HG03342 (cell line): ENCODE results near the gene SMIM45.

Source experiments
- ATAC-seq: cut with Tn5 transposase; IDR thresholded peaks from one replicate; pipeline ENCODE4 v1.9.1; 2021; ENCODE audit warnings: mild to moderate bottlenecking, moderate library complexity; ENCODE audit not compliant: unreplicated experiment

SMIM45 gene

GRCh38 chr22:41966607-41967240 is 14.8 kb downstream of the SMIM45 start:
- no peak for ATAC-seq

GRCh38 chr22:41968601-41969000 is 16.7 kb downstream of the SMIM45 start:
- ATAC-seq, result no peak

- no peak for ATAC-seq
Measured at GRCh38 chr22:41969110-41969646, 17.2 kb downstream of the SMIM45 start, which contains the start of gene SEPTIN3. SEPTIN3 (plus strand) TSS chr22:41969443; CDS start chr22:41971493, 2,050 bp downstream.

DNA sequence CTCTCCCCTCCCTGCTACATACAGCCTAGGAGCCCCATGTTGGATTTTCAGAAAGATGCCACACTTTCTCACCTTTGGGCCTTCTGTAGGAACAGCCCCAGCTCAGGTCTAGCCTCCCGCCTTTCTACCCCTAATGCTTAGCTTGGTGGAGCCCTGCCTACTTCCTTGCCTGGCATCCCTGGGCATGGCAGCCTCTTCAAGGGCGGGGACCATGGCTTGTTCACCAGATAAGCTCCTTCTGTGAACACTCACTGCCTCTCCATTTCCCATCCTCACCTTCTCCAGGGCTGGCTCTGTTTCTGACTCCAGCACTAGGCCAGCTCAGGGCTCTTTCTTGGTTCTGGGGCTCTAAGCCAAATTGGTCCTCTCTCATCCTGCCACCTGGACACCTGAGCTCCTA is 18.7 kb downstream of the SMIM45 start:
- no peak for ATAC-seq

DNA sequence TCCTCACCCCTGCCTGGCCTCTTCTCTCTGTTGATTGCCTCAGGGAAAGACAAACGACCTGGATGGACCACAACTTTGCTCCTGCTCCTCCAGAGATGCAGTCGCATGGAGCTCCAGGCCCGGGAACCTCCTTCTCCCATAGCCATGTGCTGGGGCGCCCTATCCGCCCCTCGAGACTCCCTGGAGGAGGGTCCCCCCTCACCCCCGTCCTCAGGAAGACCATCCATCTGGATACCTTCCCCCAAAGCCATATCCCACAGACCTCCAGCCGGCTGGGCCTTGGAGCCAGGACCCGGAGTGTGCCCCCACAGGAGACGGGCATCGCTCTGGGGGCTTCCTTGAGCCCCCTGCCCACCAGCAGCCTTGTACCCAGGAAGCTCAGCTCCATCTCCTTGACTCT is 19.5 kb downstream of the SMIM45 start:
- ATAC-seq, result no peak

DNA sequence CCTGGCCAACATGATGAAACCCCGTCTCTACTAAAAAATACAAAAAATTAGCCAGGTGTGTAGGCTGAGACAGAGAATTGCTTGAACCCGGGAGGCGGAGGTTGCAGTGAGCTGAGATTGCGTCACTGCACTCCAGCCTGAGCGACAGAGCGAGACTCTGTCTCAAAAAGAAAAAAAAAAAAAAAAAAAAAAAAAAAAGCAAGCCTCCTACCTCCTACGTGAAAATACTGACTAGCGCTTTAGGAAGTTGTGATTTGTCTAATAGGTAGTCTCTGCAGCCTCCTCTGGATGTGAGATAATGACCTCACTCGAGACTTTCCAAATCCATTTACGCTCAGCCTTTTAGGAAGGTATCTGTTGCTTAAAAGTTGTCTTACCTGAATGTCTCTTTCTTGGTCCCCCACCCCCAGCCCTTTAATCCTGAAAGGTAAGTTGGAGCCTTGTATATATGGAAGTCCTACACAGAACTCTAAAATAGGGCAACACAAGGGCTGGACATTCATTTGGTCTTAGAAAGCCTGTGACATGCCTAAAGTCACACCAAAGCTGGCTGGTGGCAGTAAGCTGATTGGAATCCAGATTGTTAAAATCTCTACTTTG is 22.8 kb downstream of the SMIM45 start:
- ATAC-seq, result no peak

DNA sequence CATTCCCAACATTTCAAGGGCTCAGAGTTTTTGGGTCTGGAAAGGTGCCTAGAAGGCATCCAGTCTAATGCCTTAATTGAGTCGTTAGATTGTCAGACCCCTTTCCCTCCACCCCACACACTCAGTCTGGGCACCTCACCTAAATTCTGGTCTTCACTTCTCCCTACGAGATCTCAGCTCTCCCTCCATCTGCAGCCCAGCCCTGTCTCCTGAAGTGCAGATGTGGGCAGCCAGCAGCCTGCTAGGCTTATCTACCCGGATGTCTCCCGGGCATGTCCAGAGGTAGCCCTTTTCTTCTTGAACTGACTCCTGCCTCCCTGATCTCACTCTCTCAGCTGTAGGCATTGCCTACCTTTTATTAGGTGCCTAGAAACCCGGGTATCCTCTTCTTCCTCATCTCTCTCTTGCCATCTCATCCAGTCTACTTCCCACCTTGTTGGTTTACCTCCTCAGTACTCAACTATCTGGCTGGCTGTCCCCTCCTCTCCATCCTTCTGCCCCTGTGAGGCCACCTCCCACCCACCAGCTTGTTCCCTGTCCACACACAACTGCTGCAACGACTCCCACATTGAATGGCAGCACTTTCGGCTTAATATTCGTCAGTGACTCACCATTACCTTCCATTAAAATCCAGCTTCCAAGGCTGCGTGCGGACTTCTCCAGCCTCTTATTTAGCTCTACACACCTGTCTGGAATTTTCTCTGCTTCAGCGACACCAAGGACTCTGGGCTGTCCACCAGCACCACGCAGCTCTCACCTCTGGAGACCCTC is 23.5 kb downstream of the SMIM45 start:
- ATAC-seq, result no peak

DNA sequence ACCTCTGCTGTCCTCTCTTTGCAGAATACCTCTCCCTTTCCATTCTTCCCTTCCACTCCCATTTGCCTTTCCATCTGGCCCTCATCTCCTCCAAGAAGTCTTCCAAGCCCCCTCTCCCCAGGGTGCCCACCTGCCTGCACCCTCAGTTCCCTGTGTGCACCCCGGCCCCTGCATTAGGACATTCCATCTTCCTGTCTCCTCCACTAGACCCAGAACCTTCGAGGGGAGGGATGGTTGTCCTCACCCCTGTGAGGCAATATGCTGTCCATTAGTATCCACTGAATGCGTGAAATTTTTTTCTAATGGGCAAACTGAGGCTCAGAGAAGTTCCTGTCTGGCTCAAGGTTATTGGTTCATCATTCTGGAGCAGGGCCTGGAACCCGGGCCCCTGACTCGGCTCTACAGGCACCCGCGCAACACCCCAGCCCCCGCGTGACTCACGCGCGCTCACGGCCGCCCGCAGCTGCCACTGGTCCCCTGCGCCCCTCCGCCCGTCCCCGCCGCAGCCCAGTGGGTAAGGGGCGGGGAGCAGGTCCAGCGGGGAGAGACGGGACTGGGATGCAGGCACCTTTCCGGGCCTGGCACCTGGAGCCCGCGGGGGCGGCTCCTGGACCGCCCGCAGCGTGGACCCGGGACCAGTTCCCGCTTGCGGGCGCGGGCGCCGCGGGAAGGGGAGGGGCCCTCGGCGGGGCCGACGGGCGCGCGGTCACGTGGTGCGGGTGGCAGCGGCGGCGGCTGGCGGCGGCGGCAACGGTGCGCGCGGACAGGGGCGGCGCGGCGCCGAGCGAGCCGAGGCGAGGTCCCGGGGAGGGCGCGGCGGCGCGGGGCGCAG is 24.3 kb downstream of the SMIM45 start:
- no peak for ATAC-seq

- no peak for ATAC-seq
Measured at GRCh38 chr22:41976961-41977566, 25.1 kb downstream of the SMIM45 start.

DNA sequence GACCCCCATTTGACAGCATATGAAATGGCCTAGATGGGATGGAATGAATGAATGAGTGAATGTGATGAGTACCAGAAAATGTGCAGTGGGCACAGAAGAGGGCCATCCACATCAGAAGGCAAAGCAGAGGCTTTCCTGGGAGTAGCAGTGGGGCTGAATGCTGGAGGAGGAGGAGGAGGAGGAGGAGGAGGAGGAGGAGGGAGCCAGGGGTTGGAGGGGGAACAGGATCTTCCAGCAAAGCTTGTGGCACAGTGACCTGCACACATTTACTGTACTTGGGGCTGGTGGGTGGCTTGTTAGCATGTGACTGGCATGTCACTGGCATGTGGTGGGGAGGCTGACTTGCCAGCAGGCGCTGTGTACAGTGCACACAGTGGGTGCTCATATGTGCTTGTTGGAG is 26.8 kb downstream of the SMIM45 start:
- no peak for ATAC-seq

- no peak for ATAC-seq
Measured at GRCh38 chr22:41979423-41980250, 27.7 kb downstream of the SMIM45 start.

DNA sequence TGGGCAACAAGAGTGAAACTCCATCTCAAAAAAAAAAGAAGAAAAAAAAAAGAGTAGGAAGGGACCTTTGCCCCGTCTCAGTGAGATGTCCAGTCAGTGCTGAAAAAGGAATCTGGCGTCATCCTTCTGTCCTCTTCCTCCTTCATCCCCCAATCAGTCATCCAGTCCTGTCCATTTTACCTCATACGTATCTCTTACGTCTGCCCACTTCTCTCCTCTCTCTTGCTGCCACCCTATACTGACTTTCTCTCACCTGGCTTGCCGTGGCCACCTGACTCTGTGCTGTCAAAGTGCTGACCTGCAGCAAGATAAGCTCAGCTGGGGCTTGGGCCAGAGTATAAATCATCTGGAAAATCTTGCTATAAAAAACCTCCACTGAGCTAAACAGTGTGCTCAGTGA is 30.9 kb downstream of the SMIM45 start:
- ATAC-seq, result no peak

GRCh38 chr22:41983513-41984405 is 31.8 kb downstream of the SMIM45 start:
- no peak for ATAC-seq

DNA sequence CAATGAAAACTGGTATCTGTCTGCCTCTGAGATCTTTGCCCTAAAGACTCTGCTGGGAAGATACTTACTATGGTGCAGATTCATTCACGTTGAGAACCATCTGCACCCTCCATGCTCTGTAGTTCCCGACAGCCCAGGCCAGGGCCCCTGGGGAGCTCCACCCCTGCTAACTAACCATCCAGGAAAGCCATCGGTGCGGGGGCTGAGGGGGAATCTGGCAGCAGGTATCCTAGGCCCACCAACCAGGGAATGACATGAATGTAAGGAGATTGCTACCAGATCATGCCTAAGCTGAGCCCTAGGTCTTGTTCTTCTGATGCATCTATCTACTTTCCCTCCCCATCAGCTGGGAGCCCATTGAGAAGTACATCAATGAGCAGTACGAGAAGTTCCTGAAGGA is 35.3 kb downstream of the SMIM45 start:
- ATAC-seq, result no peak

- no peak for ATAC-seq
Measured at GRCh38 chr22:41989246-41989645, 37.3 kb downstream of the SMIM45 start.

GRCh38 chr22:41991111-41991510 is 39.2 kb downstream of the SMIM45 start:
- no peak for ATAC-seq

DNA sequence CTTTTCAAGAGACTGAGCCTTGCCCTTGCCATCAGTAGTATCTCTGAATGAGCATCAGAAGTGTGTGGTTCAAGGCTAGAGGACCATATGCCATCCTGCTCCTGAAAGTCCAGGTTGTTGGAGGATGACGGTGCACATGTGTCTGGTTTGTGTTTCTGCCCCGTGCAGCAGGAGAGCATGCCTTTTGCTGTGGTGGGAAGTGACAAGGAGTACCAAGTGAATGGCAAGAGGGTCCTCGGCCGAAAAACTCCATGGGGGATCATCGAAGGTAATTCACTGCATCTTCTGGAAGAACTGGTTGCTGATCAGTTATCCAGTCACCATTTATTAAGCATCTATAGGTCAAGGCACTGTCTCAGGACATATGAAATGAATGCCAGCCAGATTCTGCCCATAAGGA is 40.5 kb downstream of the SMIM45 start:
- no peak for ATAC-seq

GRCh38 chr22:41995211-41995610 is 43.3 kb downstream of the SMIM45 start:
- ATAC-seq, result no peak

GRCh38 chr22:41996826-41997225 is 44.9 kb downstream of the SMIM45 start:
- no peak for ATAC-seq
